Erythroblast (primary cell): ENCODE results near the gene AATF.

Source experiments
- GATA1 ChIP-seq: IDR thresholded peaks from 2 replicates; pipeline ENCODE4 v1.6.1; 2011; ENCODE audit warnings: low read depth, mild to moderate bottlenecking, control low read depth, low read length, moderate library complexity
- POLR2A ChIP-seq: IDR thresholded peaks from 2 replicates; pipeline ENCODE4 v1.6.1; 2011; ENCODE audit warnings: mild to moderate bottlenecking, low read length

GRCh38 chr17:36919407-36919968, 29.3 kb upstream of the AATF start:
- no peak for TF ChIP-seq POLR2A
- no peak for TF ChIP-seq GATA1
